IMR-90 (cell line): ENCODE data around the gene SHISA6. TPM values are rescaled to one million over a fixed set of nuclear protein-coding genes. Genes with fewer than 3 reads are reported as not detected.

ENCODE experiments used
- ATAC-seq: fragments of 200-7000 bp; cut with Tn5 transposase; 2 replicates; pipeline ENCODE4 v1.9.1; 2020; ENCODE audit warnings: low read depth, mild to moderate bottlenecking, moderate library complexity
- BruUV-seq: library from RNA; stranded (reverse); fragments of 400-500 nt; replicated peaks from 2 replicates; lab custom pipeline; 2021; lab: Mats Ljungman, UMichigan
- CTCF ChIA-PET: fragments of 300-600 bp; formaldehyde crosslinking; extraction: SDS; loops from one replicate; lab custom pipeline; 2021; ENCODE audit warnings: antibody characterized with exemption; lab: Yijun Ruan, JAX
- POLR2A ChIA-PET: fragments of 300-600 bp; sonication (Branson Sonifier 250); formaldehyde crosslinking; loops from one replicate; lab custom pipeline; 2022; ENCODE audit warnings: antibody characterized with exemption; ENCODE audit not compliant: unreplicated experiment; lab: Charles Lee
- DNase-seq: peaks from one replicate; pipeline ENCODE4 v3.0.0; 2013
- H2AFZ ChIP-seq: replicated peaks from 2 replicates; pipeline ENCODE3; 2013; ENCODE audit warnings: low read length, mild to moderate bottlenecking; ENCODE audit not compliant: poor library complexity
- H2AK5ac ChIP-seq: 2 replicates; pipeline ENCODE4 v1.6.1; 2013; ENCODE audit warnings: low read depth, low read length, inconsistent platforms
- H2AK9ac ChIP-seq: replicated peaks from 2 replicates; pipeline ENCODE3; 2013; ENCODE audit warnings: mild to moderate bottlenecking, low read depth, low read length, moderate library complexity; ENCODE audit not compliant: poor library complexity
- H2BK120ac ChIP-seq: 2 replicates; pipeline ENCODE4 v1.6.1; 2013; ENCODE audit warnings: low read depth, low read length, inconsistent platforms
- H2BK15ac ChIP-seq: 3 replicates; pipeline ENCODE4 v1.6.1; 2013; ENCODE audit warnings: low read depth, low read length, inconsistent platforms
- H2BK20ac ChIP-seq: 2 replicates; pipeline ENCODE4 v1.6.1; 2013; ENCODE audit warnings: low read depth, mild to moderate bottlenecking, inconsistent platforms, low read length, moderate library complexity
- H2BK5ac ChIP-seq: 2 replicates; pipeline ENCODE4 v1.6.1; 2013; ENCODE audit warnings: mild to moderate bottlenecking, low read depth, low read length, inconsistent platforms; ENCODE audit not compliant: poor library complexity, severe bottlenecking
- H3K14ac ChIP-seq: replicated peaks from 2 replicates; pipeline ENCODE4 v1.6.1; 2013; ENCODE audit warnings: low read depth, low read length, inconsistent platforms
- H3K18ac ChIP-seq: 2 replicates; pipeline ENCODE4 v1.6.1; 2013; ENCODE audit warnings: low read depth, low read length, control low read depth
- H3K23ac ChIP-seq: 2 replicates; pipeline ENCODE4 v1.6.1; 2013; ENCODE audit warnings: low read depth, low read length, inconsistent platforms
- H3K27ac ChIP-seq: 2 replicates; pipeline ENCODE4 v1.5.1; 2013; ENCODE audit warnings: mild to moderate bottlenecking, control low read depth, low read length; ENCODE audit not compliant: insufficient read depth
- H3K27me3 ChIP-seq: 2 replicates; pipeline ENCODE4 v1.6.1; 2013; ENCODE audit warnings: low read length; ENCODE audit not compliant: control insufficient read depth, insufficient read depth
- H3K36me3 ChIP-seq: 2 replicates; pipeline ENCODE4 v1.6.1; 2013; ENCODE audit warnings: low read length, mixed read lengths; ENCODE audit not compliant: control insufficient read depth, insufficient read depth
- H3K4ac ChIP-seq: 2 replicates; pipeline ENCODE4 v1.6.1; 2013; ENCODE audit warnings: low read depth, low read length, inconsistent platforms
- H3K4me1 ChIP-seq: 2 replicates; pipeline ENCODE4 v1.6.1; 2013; ENCODE audit warnings: low read length, mixed read lengths; ENCODE audit not compliant: control insufficient read depth, insufficient read depth
- H3K4me2 ChIP-seq: 2 replicates; pipeline ENCODE4 v1.6.1; 2013; ENCODE audit warnings: low read depth, mild to moderate bottlenecking, control low read depth, low read length, moderate library complexity
- H3K4me3 ChIP-seq: 2 replicates; pipeline ENCODE4 v1.5.1; 2013; ENCODE audit warnings: low read depth, mild to moderate bottlenecking, control low read depth, low read length, moderate library complexity; ENCODE audit not compliant: insufficient read depth
- H3K56ac ChIP-seq: 2 replicates; pipeline ENCODE4 v1.6.1; 2013; ENCODE audit warnings: low read length, inconsistent platforms; ENCODE audit not compliant: insufficient read depth; ENCODE audit errors: extremely low read depth
- H3K79me1 ChIP-seq, 2 experiments: 2 replicates each; pipeline ENCODE4 v1.6.1; 2013; ENCODE audit warnings: low read length in 2 of 2, inconsistent platforms in 1 of 2, low read depth in 1 of 2
- H3K9ac ChIP-seq: 2 replicates; pipeline ENCODE4 v1.6.1; 2013; ENCODE audit warnings: low read depth, low read length, control low read depth
- H3K9me1 ChIP-seq: 2 replicates; pipeline ENCODE4 v1.6.1; 2013; ENCODE audit warnings: low read length, inconsistent platforms; ENCODE audit not compliant: insufficient read depth
- H3K9me3 ChIP-seq: 2 replicates; pipeline ENCODE4 v1.6.1; 2013; ENCODE audit warnings: low read length; ENCODE audit not compliant: control insufficient read depth, insufficient read depth
- H4K20me1 ChIP-seq: 2 replicates; pipeline ENCODE4 v1.6.1; 2013; ENCODE audit warnings: low read length, inconsistent platforms; ENCODE audit not compliant: insufficient read depth
- H4K5ac ChIP-seq: 2 replicates; pipeline ENCODE4 v1.6.1; 2013; ENCODE audit warnings: mild to moderate bottlenecking, low read depth, low read length, control low read depth
- H4K8ac ChIP-seq, 2 experiments: 2 replicates each; pipeline ENCODE4 v1.6.1; 2013; ENCODE audit warnings: low read depth in 2 of 2, low read length in 2 of 2, control low read depth in 1 of 2, inconsistent platforms in 1 of 2
- H4K91ac ChIP-seq: 2 replicates; pipeline ENCODE4 v1.6.1; 2013; ENCODE audit warnings: low read depth, low read length, inconsistent platforms; ENCODE audit not compliant: insufficient read depth
- BHLHE40 ChIP-seq: fragments of 150-350 bp; IDR thresholded peaks from 2 replicates; pipeline ENCODE4 v1.6.1; 2016; ENCODE audit warnings: mild to moderate bottlenecking, low read depth, low read length
- CHD1 ChIP-seq: IDR thresholded peaks from 2 replicates; pipeline ENCODE4 v1.6.1; 2012; ENCODE audit warnings: low read depth, low read length, improper control_type of control experiment
- MAFK ChIP-seq: IDR thresholded peaks from 2 replicates; pipeline ENCODE4 v1.6.1; 2012; ENCODE audit warnings: low read depth, low read length, improper control_type of control experiment
- MAZ ChIP-seq: IDR thresholded peaks from 2 replicates; pipeline ENCODE4 v1.6.1; 2012; ENCODE audit warnings: low read depth, mild to moderate bottlenecking, low read length, improper control_type of control experiment, moderate library complexity, borderline replicate concordance
- MXI1 ChIP-seq: IDR thresholded peaks from 2 replicates; pipeline ENCODE4 v1.6.1; 2012; ENCODE audit warnings: low read depth, mild to moderate bottlenecking, low read length, moderate library complexity, borderline replicate concordance
- NFE2L2 ChIP-seq: fragments of 150-350 bp; IDR thresholded peaks from 2 replicates; pipeline ENCODE4 v1.6.1; 2016; ENCODE audit warnings: low read depth, mild to moderate bottlenecking, low read length
- POLR2A ChIP-seq: IDR thresholded peaks from 2 replicates; pipeline ENCODE4 v1.6.1; 2012; ENCODE audit warnings: mild to moderate bottlenecking, low read depth, low read length
- RAD21 ChIP-seq: IDR thresholded peaks from 2 replicates; pipeline ENCODE4 v1.6.1; 2012; ENCODE audit warnings: low read length, improper control_type of control experiment
- RCOR1 ChIP-seq: IDR thresholded peaks from 2 replicates; pipeline ENCODE4 v1.6.1; 2012; ENCODE audit warnings: mild to moderate bottlenecking, low read length, improper control_type of control experiment; ENCODE audit not compliant: insufficient replicate concordance
- SMC3 ChIP-seq: fragments of 150-350 bp; IDR thresholded peaks from 2 replicates; pipeline ENCODE4 v1.6.1; 2016; ENCODE audit warnings: low read depth, mild to moderate bottlenecking, antibody characterized with exemption, low read length, moderate library complexity
- WGBS, 2 experiments: methylation state at CpG; one replicate each; pipeline versions ENCODE4 v1.1.5 to v1.1.7; 2013; ENCODE audit warnings: missing lambda C conversion rate in 2 of 2; ENCODE audit not compliant: insufficient read length in 1 of 2; ENCODE audit errors: extremely low coverage in 2 of 2; 5-methylcytosine and 5-hydroxymethylcytosine counted together
- dilution Hi-C: fragments of 300-500 bp; cut with HindIII; formaldehyde crosslinking; loops from one replicate; pipeline ENCODE4 v1.14.3; 2018; ENCODE audit warnings: low sequenced_read_pairs; ENCODE audit not compliant: unreplicated experiment
- in situ Hi-C: fragments of 300-500 bp; cut with MboI; formaldehyde crosslinking; loops from 3 replicates; pipeline ENCODE4 v1.14.3; 2019; ENCODE audit warnings: low sequenced_read_pairs, inconsistent platforms, mixed read lengths
- intact Hi-C: fragments of 100-400 bp; cut with micrococcal nuclease; formaldehyde crosslinking; loops from 2 replicates; pipeline ENCODE4 v1.10.0; 2022
- polyA plus RNA-seq, 3 experiments: library from polyadenylated mRNA; depleted of rRNA; stranded (reverse); fragments of >200 nt; gene quantifications; 2 replicates each; pipeline ENCODE4 v1.2.3, GENCODE V29; 2012; ENCODE audit warnings: low replicate concordance in 1 of 3
- total RNA-seq: library from RNA; depleted of rRNA; stranded (reverse); fragments of >200 nt; gene quantifications from 2 replicates; pipeline ENCODE4 v1.2.3, GENCODE V29; 2012
- TF ChIP-seq, protein P1 (sequence below): conservative IDR thresholded peaks from 2 replicates; pipeline ENCODE4 v1.5.1; 2012; ENCODE audit warnings: mild to moderate bottlenecking, low read depth, low read length, improper control_type of control experiment

The SHISA6 gene
- total and polyA plus RNA-seq, 2 of the 4 experiments (the other 2 are of a cell fraction): not detected

DNA sequence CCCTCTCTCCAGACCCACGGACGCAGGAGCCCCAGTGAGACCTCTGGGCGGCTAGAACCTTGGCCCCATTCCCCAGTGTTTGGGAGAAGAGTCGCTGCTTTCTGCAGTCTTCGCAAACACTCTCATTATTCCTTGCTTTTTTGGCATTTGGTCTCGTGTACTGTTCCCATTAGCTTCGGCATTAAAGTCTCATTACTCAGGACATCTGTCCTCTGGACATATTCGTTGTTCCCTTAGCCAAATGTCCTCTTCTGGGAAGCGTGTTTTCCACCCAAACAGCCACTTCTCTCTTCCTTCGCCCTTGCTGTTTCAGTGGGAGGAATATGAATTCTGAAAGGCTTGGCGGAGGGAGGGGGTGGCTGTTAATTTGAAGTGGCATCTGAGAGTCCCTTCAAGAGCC is 11.1 kb downstream of the SHISA6 start:
- no peak overlapping the region for H2BK15ac ChIP-seq
- no peak overlapping the region for H3K4ac ChIP-seq
- no peaks in the 10 kb centered on the region for H3K9me1 ChIP-seq
- H3K4me1 ChIP-seq: no peaks in the 10 kb centered on the region
- H3K4me3 ChIP-seq: no peak overlapping the region
- H3K14ac ChIP-seq: no peak overlapping the region
- H4K8ac ChIP-seq: no peak overlapping the region
- H3K27ac ChIP-seq: no peak overlapping the region
- H2BK20ac ChIP-seq: no peak overlapping the region
- ATAC-seq (no peak), DNase-seq (no peak)
- no peak overlapping the region for H3K4me2 ChIP-seq
- dilution Hi-C loops (no loop called here), in situ Hi-C loops (no loop called here), intact Hi-C loops (no loop called here)
- H2AK9ac ChIP-seq: no peak overlapping the region
- no TSS peak for BruUV-seq
- H3K23ac ChIP-seq: no peak overlapping the region
- TF ChIP-seq MXI1 (no peak), MAZ (no peak), BHLHE40 (no peak), CHD1 (no peak), RCOR1 (no peak), SMC3 (no peak), MAFK (no peak), NFE2L2 (no peak), RAD21 (no peak), POLR2A (no peak)
- TF ChIP-seq, protein P1, sequence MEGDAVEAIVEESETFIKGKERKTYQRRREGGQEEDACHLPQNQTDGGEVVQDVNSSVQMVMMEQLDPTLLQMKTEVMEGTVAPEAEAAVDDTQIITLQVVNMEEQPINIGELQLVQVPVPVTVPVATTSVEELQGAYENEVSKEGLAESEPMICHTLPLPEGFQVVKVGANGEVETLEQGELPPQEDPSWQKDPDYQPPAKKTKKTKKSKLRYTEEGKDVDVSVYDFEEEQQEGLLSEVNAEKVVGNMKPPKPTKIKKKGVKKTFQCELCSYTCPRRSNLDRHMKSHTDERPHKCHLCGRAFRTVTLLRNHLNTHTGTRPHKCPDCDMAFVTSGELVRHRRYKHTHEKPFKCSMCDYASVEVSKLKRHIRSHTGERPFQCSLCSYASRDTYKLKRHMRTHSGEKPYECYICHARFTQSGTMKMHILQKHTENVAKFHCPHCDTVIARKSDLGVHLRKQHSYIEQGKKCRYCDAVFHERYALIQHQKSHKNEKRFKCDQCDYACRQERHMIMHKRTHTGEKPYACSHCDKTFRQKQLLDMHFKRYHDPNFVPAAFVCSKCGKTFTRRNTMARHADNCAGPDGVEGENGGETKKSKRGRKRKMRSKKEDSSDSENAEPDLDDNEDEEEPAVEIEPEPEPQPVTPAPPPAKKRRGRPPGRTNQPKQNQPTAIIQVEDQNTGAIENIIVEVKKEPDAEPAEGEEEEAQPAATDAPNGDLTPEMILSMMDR: no peak
- H3K27me3 ChIP-seq: no peaks in the 10 kb centered on the region
- no peaks in the 10 kb centered on the region for H3K79me1 ChIP-seq
- no peaks in the 10 kb centered on the region for H3K36me3 ChIP-seq
- H3K56ac ChIP-seq: no peak overlapping the region
- no peak overlapping the region for H3K9ac ChIP-seq
- ChIA-PET POLR2A (no interaction called here), CTCF (no interaction called here)
- no peak overlapping the region for H4K91ac ChIP-seq
- no peak overlapping the region for H2BK120ac ChIP-seq
- no peak overlapping the region for H2AFZ ChIP-seq
- no peaks in the 10 kb centered on the region for H4K20me1 ChIP-seq
- peaks cover 50% of the 10 kb centered on the region for H3K9me3 ChIP-seq
- no peak overlapping the region for H4K5ac ChIP-seq
- WGBS, 2 experiments: 34% methylated on average over 4 of the region's 11 CpGs; no CpG with 5 or more reads in 1 of the 2 experiments
- H3K18ac ChIP-seq: no peak overlapping the region
- no peak overlapping the region for H2BK5ac ChIP-seq
- no peak overlapping the region for H2AK5ac ChIP-seq
